T1000 (cell line): ENCODE data around the gene NELL1.

Source experiments
- DNase-seq: peaks from one replicate; lab custom pipeline; 2025; ENCODE audit warnings: mixed read lengths; lab: John Stamatoyannopoulos, UW

Gene NELL1

GRCh38 chr11:21485426-21485825 is 816.0 kb downstream of the NELL1 start:
- no peak for DNase-seq

- no peak for DNase-seq
Observed at GRCh38 chr11:21489416-21490115, 820.2 kb downstream of the NELL1 start.

GRCh38 chr11:21492931-21493330 is 823.5 kb downstream of the NELL1 start:
- DNase-seq: no peak

- no peak for DNase-seq
Observed at GRCh38 chr11:21494946-21495345, 825.6 kb downstream of the NELL1 start.

- no peak for DNase-seq
Observed at GRCh38 chr11:21495879-21496278, 826.5 kb downstream of the NELL1 start.

GRCh38 chr11:21501245-21501644 is 831.9 kb downstream of the NELL1 start:
- DNase-seq: no peak

GRCh38 chr11:21505070-21505469 is 835.7 kb downstream of the NELL1 start:
- DNase-seq: no peak

GRCh38 chr11:21511835-21512440 is 842.6 kb downstream of the NELL1 start:
- DNase-seq: peak; percentile 19

GRCh38 chr11:21514316-21514715 is 844.9 kb downstream of the NELL1 start:
- no peak for DNase-seq

GRCh38 chr11:21520244-21520643 is 850.9 kb downstream of the NELL1 start:
- no peak for DNase-seq

- no peak for DNase-seq
Observed at GRCh38 chr11:21529187-21529586, 859.8 kb downstream of the NELL1 start.

GRCh38 chr11:21534288-21534687 is 864.9 kb downstream of the NELL1 start:
- DNase-seq: no peak

GRCh38 chr11:21537980-21538379 is 868.6 kb downstream of the NELL1 start:
- no peak for DNase-seq

- no peak for DNase-seq
Observed at GRCh38 chr11:21541187-21541751, 871.9 kb downstream of the NELL1 start.

GRCh38 chr11:21543901-21544300 is 874.5 kb downstream of the NELL1 start:
- no peak for DNase-seq

- DNase-seq: no peak
Observed at GRCh38 chr11:21545699-21546098, 876.3 kb downstream of the NELL1 start.

GRCh38 chr11:21546703-21547102 is 877.3 kb downstream of the NELL1 start:
- no peak for DNase-seq

- DNase-seq: no peak
Observed at GRCh38 chr11:21552911-21553310, 883.5 kb downstream of the NELL1 start.

- DNase-seq: no peak
Observed at GRCh38 chr11:21553795-21554194, 884.4 kb downstream of the NELL1 start.

- no peak for DNase-seq
Observed at GRCh38 chr11:21554284-21554683, 884.9 kb downstream of the NELL1 start.

- DNase-seq: no peak
Observed at GRCh38 chr11:21556926-21557325, 887.5 kb downstream of the NELL1 start.

- DNase-seq: no peak
Observed at GRCh38 chr11:21560466-21560975, 891.1 kb downstream of the NELL1 start.

GRCh38 chr11:21561581-21561980 is 892.2 kb downstream of the NELL1 start:
- DNase-seq: no peak
